ENCODE results near the gene GPANK1. TPM values are rescaled to one million over a fixed set of nuclear protein-coding genes. Genes with fewer than 3 reads are reported as not detected.

Gene GPANK1
- total and polyA plus RNA-seq, 9 of the 15 experiments (the other 6 are each of a cell fraction or from before 2014, with no cell fraction given) = 32.2 to 111 (median 46.3) TPM

DNA sequence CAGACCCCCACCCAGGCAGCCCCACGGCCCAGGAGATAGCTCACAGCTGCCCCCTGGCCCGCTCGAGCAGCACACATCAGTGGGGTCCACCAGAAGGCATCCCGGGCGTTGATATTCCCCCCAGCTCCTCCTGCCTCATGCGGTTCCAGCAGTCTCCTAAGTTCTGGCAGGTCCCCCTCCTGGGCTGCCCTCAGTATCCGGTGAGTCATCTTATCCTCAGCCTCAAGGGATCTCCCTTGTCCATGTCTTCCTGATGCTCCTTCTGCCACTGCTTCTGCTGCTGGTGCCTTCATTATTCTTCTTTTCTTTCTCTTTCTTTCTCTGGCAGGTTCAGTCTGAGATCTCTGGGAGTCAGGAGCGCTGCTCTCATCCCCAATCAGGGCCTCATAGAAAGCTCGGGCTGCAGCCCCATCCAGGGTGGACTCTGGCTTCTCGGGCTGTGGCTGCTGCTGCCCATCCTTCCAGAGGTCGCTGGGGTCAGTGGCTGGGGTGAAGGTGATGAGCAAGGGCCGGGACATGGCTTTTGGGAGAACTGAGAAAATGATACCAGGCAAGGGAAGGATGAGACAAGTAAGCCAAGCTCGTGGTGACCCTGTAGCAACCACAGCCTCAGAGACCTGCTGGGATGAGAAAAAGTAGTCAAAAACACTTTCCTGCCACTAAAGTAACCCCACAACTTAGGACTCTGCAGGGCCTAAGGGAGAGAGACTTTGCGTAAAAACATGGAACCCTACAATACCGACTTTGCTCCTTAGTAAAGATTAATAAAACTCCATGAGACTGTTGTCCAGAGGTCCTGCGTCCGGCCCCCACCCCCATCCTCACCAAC is 622 bp downstream of the GPANK1 start (continued):
- TF ChIP-seq, protein P1, sequence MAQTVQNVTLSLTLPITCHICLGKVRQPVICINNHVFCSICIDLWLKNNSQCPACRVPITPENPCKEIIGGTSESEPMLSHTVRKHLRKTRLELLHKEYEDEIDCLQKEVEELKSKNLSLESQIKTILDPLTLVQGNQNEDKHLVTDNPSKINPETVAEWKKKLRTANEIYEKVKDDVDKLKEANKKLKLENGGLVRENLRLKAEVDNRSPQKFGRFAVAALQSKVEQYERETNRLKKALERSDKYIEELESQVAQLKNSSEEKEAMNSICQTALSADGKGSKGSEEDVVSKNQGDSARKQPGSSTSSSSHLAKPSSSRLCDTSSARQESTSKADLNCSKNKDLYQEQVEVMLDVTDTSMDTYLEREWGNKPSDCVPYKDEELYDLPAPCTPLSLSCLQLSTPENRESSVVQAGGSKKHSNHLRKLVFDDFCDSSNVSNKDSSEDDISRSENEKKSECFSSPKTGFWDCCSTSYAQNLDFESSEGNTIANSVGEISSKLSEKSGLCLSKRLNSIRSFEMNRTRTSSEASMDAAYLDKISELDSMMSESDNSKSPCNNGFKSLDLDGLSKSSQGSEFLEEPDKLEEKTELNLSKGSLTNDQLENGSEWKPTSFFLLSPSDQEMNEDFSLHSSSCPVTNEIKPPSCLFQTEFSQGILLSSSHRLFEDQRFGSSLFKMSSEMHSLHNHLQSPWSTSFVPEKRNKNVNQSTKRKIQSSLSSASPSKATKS (CRISPR knock-in tag; IDR thresholded peaks at IDR 0.05) = no peak
- TF ChIP-seq, protein P2, sequence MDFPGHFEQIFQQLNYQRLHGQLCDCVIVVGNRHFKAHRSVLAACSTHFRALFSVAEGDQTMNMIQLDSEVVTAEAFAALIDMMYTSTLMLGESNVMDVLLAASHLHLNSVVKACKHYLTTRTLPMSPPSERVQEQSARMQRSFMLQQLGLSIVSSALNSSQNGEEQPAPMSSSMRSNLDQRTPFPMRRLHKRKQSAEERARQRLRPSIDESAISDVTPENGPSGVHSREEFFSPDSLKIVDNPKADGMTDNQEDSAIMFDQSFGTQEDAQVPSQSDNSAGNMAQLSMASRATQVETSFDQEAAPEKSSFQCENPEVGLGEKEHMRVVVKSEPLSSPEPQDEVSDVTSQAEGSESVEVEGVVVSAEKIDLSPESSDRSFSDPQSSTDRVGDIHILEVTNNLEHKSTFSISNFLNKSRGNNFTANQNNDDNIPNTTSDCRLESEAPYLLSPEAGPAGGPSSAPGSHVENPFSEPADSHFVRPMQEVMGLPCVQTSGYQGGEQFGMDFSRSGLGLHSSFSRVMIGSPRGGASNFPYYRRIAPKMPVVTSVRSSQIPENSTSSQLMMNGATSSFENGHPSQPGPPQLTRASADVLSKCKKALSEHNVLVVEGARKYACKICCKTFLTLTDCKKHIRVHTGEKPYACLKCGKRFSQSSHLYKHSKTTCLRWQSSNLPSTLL (IDR thresholded peaks at IDR 0.05) = peak; percentile 50
- TF ChIP-seq ZNF551 (CRISPR knock-in tag; IDR thresholded peaks at IDR 0.05) = no peak
- TF ChIP-seq ATF1 (CRISPR knock-in tag; IDR thresholded peaks at IDR 0.05) = no peak
- TF ChIP-seq ATF1 (tag; IDR thresholded peaks at IDR 0.05) = no peak
- TF ChIP-seq JUNB (CRISPR knock-in tag; conservative IDR thresholded peaks at IDR 0.05) = peak; percentile 71
- peak; percentile 73 for TF ChIP-seq L3MBTL2 (IDR thresholded peaks at IDR 0.05)
- TF ChIP-seq, protein P3, sequence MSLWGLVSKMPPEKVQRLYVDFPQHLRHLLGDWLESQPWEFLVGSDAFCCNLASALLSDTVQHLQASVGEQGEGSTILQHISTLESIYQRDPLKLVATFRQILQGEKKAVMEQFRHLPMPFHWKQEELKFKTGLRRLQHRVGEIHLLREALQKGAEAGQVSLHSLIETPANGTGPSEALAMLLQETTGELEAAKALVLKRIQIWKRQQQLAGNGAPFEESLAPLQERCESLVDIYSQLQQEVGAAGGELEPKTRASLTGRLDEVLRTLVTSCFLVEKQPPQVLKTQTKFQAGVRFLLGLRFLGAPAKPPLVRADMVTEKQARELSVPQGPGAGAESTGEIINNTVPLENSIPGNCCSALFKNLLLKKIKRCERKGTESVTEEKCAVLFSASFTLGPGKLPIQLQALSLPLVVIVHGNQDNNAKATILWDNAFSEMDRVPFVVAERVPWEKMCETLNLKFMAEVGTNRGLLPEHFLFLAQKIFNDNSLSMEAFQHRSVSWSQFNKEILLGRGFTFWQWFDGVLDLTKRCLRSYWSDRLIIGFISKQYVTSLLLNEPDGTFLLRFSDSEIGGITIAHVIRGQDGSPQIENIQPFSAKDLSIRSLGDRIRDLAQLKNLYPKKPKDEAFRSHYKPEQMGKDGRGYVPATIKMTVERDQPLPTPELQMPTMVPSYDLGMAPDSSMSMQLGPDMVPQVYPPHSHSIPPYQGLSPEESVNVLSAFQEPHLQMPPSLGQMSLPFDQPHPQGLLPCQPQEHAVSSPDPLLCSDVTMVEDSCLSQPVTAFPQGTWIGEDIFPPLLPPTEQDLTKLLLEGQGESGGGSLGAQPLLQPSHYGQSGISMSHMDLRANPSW (CRISPR knock-in tag; IDR thresholded peaks at IDR 0.05) = 0 out of 2 replicates have a peak, but pooled peaks have one; percentile 44
- no peak for TF ChIP-seq MAFG (tag; conservative IDR thresholded peaks at IDR 0.05)
- TF ChIP-seq NFIC (IDR thresholded peaks at IDR 0.05) = no peak
- TF ChIP-seq U2AF1 (optimal IDR thresholded peaks at IDR 0.05; ENCODE audit: low read depth, low read length) = no peak
- TF ChIP-seq CTBP1 (IDR thresholded peaks at IDR 0.05; ENCODE audit: borderline replicate concordance) = peak; percentile 97
- no peak for TF ChIP-seq CEBPB (tag; IDR thresholded peaks at IDR 0.05)
- TF ChIP-seq, protein P4, sequence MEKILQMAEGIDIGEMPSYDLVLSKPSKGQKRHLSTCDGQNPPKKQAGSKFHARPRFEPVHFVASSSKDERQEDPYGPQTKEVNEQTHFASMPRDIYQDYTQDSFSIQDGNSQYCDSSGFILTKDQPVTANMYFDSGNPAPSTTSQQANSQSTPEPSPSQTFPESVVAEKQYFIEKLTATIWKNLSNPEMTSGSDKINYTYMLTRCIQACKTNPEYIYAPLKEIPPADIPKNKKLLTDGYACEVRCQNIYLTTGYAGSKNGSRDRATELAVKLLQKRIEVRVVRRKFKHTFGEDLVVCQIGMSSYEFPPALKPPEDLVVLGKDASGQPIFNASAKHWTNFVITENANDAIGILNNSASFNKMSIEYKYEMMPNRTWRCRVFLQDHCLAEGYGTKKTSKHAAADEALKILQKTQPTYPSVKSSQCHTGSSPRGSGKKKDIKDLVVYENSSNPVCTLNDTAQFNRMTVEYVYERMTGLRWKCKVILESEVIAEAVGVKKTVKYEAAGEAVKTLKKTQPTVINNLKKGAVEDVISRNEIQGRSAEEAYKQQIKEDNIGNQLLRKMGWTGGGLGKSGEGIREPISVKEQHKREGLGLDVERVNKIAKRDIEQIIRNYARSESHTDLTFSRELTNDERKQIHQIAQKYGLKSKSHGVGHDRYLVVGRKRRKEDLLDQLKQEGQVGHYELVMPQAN (IDR thresholded peaks at IDR 0.05; ENCODE audit: borderline replicate concordance) = peak; percentile 38
- no peak for TF ChIP-seq MTA2 (IDR thresholded peaks at IDR 0.05; ENCODE audit: low read depth)
- TF ChIP-seq, protein P5, sequence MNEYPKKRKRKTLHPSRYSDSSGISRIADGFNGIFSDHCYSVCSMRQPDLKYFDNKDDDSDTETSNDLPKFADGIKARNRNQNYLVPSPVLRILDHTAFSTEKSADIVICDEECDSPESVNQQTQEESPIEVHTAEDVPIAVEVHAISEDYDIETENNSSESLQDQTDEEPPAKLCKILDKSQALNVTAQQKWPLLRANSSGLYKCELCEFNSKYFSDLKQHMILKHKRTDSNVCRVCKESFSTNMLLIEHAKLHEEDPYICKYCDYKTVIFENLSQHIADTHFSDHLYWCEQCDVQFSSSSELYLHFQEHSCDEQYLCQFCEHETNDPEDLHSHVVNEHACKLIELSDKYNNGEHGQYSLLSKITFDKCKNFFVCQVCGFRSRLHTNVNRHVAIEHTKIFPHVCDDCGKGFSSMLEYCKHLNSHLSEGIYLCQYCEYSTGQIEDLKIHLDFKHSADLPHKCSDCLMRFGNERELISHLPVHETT (CRISPR knock-in tag; conservative IDR thresholded peaks at IDR 0.05 in 1 of 2, IDR thresholded peaks at IDR 0.05 in 1 of 2) = no peak
- no peak for TF ChIP-seq CREBBP (IDR thresholded peaks at IDR 0.05; ENCODE audit: low read depth, low read length)
- no peak for TF ChIP-seq ZNF239 (CRISPR knock-in tag; IDR thresholded peaks at IDR 0.05)
